Erythroblast (primary cell): Measurements from ENCODE around the gene SLC25A52.

Source experiments
- DNase-seq, 2 experiments: peaks; one replicate each; lab custom pipeline; 2025; lab: John Stamatoyannopoulos, UW
- GATA1 ChIP-seq: IDR thresholded peaks from 2 replicates; pipeline ENCODE4 v1.6.1; 2011; ENCODE audit warnings: low read depth, mild to moderate bottlenecking, control low read depth, low read length, moderate library complexity
- POLR2A ChIP-seq: IDR thresholded peaks from 2 replicates; pipeline ENCODE4 v1.6.1; 2011; ENCODE audit warnings: mild to moderate bottlenecking, low read length

SLC25A52 gene

DNA sequence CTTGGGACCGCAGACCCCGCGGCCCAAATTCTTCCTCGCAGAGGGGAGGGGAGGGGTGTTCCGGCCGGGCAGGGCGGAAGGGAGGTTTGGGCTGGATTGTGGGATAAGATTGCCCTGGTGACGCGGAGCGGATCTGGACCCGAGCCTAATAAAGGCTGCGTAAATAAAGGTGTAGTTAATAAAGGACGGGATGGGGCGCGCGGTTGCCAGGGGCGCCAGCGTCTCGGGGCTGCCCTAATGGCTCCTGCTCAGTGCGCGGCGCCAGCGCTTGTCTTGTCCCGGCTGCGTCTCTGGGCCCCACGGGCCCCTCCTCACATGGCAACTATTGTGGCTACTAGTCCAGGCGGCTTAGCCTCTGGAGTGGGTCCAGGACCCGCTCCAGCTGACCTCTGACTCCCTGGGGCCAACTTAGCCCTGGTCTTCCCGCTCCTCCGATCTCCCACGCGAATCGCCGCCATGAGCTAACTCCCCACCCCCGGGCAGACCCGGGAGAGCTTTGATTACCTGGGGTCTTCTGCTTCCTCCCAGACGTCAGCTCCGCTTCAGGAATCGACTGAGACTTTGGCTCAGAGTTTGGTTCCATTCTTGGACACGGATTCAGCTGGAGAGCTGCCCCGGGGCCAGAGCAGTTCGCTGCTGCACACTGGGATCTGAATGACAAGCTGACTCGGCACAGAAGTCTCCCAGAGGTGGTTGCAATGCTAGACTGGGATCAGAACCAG, 36.5 kb downstream of the SLC25A52 start:
- no peak for TF ChIP-seq GATA1
- TF ChIP-seq POLR2A, result no peak
- DNase-seq, result no peak

DNA sequence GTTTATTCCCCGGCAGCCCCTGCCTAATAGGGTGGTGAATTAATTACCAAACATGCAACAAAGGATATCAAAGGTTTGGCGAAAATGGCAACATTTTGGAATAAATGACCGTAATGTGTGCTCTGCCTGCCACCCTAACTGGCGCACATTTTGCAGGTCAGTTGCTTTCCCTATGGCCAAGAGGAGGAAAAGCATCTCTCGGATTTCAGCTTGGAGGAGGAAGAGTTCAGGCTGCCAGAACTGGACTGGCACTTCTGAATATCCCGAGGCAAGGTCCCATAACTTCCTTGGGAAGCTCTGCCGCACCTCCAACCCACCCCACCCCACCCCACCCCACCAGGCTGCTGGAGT, 37.1 kb downstream of the SLC25A52 start:
- no peak for DNase-seq
- TF ChIP-seq POLR2A, result no peak
- no peak for TF ChIP-seq GATA1

DNA sequence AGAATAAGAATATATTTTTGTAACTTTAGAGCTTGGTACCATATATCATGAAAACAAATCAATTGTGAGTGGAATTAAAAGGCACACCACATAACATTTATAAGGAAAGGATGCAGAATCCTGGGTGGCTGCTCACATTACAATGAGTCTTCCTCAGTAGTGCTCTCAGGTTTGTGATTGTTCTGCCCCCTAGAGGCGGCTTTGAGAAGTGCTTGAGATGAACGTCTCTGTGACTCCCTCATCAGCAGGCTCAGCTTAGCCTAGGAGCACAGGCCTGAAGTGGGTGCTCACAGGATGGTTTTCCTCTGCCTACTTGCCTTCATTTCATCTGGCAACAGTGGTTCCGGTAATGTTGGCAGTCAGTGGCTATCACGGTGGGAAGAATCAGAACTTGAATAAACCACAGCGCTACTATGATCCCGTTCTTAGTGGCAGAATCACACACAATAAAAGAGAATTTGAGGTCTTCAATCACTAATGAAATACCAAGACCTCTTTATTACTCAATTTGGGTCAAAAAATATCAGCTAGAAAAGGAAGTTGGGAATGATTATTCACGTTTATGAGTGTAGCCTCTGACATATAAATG, 38.2 kb downstream of the SLC25A52 start:
- peak; percentile 82 to 90 for DNase-seq
- no peak for TF ChIP-seq POLR2A
- TF ChIP-seq GATA1, result no peak

DNA sequence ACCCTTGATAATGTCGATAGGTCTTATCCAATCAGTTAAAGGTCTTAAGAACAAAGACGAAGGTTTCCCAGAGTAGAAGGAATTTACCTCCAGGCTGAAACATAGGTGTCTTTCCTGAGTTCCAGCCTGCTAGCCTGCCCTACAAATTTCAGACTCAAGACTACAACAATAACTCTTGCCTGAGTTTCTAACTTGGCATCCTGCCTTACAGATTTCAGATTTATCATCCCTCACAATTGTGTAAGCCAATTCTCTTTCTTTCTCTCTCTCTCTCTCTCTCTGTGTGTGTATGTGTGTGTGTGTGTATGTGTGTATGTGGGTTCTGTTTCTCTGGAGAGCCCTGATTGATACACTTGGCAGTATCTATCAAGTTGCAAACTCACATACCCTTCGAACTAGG, 39.1 kb downstream of the SLC25A52 start:
- no peak for TF ChIP-seq POLR2A
- no peak for TF ChIP-seq GATA1
- DNase-seq, result no peak

DNA sequence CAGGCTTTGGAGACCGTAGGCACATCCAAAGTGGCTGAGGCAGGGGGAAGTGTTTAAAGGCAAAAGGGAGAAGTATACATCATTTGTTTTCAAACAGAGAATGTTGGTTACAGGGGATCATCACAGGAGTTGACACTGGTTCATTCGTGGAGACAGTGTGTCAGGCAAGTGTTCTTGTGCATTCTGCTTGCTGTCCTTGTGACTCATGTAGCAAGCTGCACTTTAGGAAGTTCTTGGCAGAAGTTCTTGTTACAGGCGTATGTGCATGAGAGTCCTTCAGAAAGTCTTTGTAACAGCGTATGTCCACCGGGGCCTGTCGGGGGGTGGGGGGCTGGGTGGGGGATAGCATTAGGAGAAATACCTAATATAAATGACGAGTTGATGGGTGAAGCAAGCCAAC, 39.8 kb downstream of the SLC25A52 start:
- DNase-seq, result no peak
- TF ChIP-seq POLR2A, result no peak
- no peak for TF ChIP-seq GATA1

DNA sequence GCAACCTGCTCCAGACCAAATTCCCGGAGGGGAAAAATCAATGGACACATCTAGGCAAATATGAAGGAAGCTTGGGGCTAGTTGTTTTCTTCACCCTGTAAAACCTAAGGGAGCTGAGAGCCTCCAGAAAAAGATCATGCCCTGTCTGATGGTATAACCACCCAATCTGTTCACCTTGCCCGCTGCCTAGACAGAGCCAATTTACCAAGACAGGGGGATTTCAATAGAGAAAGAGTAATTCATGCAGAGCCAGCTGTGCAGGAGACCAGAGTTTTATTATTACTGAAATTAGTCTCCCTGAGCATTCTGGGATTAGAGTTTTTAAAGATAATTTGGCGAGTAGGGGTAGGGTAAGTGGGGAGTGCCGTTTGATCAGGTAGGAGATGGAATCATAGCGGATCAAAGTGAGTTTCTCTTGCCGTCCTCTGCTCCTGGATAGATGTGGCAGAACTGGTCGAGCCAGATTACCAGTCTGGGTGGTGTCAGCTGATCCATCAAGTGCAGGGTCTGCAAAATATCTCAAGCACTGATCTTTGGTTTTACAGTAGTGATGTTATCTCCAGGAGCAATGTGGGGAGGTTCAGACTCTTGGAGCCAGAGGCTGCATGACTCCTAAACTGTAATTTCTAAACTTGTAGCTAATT, 41.2 kb downstream of the SLC25A52 start:
- TF ChIP-seq POLR2A (no peak), GATA1 (no peak)
- no peak for DNase-seq

DNA sequence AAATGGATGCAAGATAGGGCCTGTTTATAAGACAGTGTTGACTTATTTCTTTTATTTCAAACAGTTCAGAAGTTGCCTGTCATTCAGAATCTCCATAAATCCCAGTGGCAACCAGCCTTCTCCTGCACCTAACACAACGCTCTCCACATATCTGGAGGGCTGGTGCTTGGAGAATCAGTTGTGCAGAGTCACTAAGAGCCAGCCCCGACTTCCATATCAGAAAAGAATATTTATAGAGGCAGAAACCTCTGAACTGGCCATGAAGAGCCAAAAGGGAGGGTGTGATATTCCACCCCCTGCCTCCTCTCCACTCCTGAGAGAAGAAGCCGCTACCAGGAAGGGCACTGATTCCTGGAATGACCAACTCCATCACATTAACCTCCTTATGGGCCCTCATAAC, 42.3 kb downstream of the SLC25A52 start:
- no peak for TF ChIP-seq POLR2A
- DNase-seq, result no peak

DNA sequence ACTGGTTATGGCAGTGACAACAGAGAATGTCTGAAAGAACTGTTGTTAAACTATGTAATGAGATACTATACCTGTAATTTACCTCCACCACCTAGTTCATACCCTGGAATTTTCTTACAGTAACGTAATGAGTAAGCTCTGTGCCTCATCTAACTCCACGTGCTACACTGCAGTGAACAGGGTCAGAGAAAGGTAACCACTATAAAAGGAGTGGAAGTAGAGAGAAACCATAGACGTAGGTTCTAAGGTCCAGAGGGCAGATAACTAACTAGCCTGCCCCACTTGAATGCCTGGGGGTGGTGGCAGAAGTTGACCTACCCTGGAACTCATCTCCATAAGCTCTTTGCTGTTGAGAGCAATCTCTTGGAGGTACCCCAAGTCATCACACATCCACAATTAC, 44.3 kb downstream of the SLC25A52 start:
- no peak for TF ChIP-seq POLR2A
- TF ChIP-seq GATA1, result no peak
- no peak for DNase-seq

DNA sequence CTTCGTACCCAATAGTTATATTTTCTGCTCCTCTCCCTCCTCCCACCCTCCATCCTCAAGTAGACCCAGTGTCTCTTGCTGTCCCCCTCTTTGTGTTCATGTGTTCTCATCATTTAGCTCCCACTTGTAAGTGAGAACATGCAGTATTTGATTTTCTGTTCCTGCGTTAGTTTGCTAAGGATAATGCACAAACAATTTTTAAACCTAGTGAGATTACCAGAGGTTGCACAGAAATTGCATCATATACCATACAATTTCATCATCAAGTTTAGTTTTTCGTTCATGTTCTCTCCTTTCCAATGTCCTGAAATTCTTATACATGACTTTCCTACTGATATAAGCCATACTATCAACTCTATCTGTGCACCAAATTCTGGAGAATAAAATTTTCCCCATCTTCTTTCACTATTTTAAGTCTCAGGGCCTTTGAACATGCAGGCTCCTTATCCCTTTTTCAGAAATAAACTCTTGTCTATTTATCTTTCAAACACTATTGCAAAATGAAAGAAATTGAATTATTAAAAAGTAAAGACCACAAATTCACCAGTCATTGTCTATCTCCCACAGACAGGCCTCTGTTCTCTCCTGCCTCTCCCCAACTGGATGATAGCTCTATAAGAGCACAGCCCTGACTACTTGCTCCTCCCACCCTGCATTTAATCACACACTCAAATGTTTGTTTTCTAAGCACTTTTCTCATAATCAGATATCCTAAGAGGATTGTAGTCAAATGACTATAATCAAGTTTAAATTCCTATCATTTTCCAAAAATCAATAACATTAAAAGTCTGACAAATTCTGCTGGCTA, 49.1 kb downstream of the SLC25A52 start:
- no peak for TF ChIP-seq GATA1
- TF ChIP-seq POLR2A, result no peak
- peak; percentile 78 to 84 for DNase-seq

DNA sequence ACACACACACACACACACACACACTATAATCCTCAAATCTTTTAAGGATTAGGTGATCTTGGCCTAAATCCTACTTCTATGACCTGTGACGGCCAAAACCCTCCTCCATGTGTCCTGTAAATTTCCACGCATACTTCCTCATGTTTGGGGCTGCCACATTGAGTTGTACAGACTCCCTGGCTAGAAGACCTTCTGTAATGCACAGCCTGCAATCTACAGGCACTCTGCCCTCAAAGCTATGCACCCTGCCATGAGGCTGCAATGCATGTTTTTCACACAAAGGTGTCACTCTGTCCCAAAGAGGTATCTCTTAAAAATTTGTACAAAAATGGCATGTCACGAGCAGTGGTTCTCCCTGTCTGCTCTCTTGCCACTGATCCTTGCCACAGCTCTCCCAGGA, 49.9 kb downstream of the SLC25A52 start:
- TF ChIP-seq POLR2A (no peak), GATA1 (no peak)
- DNase-seq, result peak; percentile 53 to 62
